SIG-M5 (cell line): ENCODE data around the gene CDC16.

Source experiments
- DNase-seq: peaks from one replicate; lab custom pipeline; 2025; lab: John Stamatoyannopoulos, UW

The CDC16 gene

GRCh38 chr13:114303700-114304327, 69.1 kb downstream of the CDC16 start:
- DNase-seq, result no peak

- DNase-seq, result no peak
Measured at GRCh38 chr13:114304346-114305034, 69.8 kb downstream of the CDC16 start.

DNA sequence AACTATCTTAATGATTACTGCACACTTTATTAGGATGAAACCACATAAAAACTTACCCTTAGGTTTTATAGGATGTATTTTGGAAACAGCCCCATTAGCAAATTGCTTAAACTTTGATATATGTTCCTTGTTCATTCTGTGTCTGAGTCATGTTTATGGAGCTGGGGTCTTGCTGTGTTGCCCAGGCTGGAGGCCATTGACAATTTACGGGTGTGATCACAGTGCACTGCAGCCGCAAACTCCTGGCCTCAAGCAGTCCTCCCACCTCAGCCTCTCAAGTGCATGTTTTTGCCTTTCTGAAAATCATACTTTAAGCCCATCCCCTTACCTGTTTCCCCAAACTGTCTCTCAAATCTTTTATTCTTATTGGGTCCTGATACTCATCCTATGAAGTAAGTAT, 74.4 kb downstream of the CDC16 start:
- DNase-seq, result no peak

DNA sequence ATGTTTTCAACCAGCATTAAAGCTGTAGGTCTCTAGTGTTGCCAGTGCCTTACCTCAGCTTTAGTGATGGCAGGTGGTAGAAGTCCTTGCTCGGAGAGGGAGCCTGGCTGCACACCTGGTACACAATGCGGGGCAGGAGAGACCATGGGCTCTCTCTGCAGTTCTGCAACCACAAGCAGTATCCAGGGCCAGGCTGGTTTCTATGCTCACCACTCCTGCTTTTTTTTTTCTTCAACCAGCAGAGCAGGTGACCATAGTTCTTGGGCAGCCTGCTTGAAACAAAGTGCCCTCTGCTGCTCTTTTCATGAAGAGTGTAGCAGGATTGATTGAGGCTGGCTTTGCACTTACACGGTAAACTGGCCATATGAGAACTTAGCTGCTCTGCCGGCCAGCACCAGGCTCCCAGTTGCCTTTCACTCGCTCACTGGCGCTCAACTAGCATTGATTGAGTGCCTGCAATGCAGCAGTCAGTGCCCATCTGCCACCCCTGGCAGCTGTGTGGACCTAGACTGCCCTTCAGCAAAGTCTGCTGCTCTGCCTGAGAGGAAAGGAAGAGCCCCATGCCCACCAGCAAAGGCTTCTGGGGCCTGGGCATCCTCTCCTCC, 75.2 kb downstream of the CDC16 start:
- no peak for DNase-seq

DNA sequence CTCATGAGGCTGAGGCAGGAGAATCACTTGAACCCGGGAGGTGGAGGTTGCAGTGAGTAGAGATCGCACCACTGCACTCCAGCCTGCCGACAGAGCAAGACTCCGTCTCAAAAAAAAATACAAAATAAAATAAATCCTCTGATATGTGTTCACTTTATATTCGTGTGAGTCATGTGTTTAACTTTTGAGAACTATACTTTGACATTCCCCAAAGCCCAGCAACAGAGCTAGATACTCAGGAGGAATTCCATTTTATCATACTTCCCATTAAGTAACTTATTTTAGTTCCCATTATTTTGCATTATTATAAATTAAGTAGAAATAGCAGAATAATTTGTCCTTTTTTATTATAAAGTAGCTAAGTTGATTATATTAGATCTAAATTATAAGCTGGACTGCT, 76.3 kb downstream of the CDC16 start:
- DNase-seq, result no peak

DNA sequence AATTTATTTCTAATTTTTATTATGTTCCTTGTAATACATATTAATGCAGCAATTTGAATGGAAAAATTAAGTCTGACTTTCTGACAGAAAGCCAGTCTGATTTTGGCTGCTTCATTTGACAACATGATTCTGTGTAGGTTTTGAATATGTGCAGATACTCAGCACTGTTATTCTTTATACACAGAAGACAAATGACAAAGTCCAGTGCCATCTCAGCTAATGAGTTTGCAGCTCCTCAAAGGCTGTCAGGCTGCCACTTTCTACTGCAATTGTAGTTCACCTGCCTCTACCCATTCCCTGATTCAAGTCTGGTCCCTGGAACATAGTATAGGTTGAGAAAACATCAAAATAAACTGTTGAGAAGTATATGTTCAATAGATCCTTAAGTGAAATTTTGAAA, 76.7 kb downstream of the CDC16 start:
- DNase-seq, result no peak

- DNase-seq, result no peak
Measured at GRCh38 chr13:114311908-114312307, 77.2 kb downstream of the CDC16 start.

DNA sequence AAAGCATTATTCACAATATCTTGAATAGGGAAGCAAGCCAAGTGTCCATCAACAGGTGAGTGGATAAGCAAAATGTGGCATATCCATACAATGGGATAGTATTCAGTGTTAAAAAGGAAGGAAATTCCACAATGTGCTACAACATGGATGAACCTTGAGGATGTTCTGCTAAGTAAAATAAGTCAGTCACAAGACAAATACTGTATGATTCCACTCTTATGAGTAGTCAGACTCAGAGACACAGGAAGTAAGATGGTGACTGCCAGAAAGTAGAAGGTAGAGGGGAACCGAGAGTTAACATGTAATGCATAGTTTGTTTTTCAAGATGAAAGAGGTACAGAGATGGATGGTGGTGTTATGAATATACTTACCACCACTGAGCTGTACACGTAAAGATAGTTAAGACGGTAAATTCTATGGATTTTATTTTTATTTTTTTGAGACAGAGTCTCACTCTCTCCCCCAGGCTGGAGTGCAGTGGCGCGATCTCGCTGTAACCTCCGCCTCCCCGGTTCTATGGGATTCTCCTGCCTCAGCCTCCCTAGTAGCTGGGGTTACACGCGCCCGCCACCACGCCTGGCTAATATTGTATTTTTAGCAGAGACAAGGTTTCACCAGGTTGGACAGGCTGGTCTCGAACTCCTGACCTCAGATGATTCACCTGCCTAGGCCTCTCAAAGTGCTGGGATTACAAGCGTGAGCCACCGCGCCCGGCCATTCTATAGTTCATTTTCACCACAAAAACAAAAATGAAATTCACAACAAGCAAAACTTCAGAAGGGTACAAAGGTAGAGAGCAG, 78.6 kb downstream of the CDC16 start:
- DNase-seq, result no peak

DNA sequence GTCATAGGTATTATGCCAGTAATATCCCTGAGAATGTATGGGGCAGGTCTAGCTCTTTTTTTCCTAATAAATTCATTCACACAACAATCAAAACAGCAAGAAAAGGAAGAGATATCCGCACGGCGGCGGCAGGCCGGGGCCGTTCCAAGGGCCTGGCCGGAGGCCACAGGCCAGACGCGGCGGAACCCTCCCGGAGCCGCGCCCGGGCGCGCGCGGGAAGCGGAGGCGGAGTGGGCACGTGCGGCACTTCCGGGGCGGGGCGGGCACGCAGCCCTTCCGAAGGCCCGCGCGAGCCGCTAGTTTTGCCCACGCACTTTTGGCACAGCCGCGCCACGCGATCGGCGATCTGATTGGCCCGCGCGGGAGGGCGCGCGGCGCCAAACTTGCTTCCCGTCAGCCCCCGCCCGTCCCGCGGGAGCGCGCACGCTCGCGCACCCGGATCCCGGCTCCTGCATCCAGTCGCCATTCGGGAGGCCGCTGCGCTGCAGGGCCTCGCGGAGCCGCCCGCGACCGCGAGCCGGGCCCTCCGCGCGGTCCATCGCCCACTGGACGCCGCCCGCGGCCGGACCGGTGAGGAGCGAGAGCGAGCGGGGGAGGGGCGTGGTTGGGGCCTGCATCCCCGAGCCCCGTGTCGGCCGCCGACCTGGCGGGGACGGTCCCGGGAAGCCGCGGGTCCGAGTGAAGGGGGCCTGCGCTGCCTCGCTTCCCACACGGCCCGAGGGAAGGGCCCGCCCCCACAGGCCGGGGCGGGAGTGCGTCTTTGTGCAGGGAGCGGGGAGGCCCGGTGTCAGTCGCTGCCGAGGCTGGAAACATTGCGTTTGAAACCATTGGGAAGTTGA, 79.6 kb downstream of the CDC16 start, which contains the start of gene CHAMP1:
Gene CHAMP1 (plus strand): TSS at position 430 of the 839 bp plus-strand sequence. CDS start 9,340 bp downstream, outside the sequence.
- peak; percentile 66 for DNase-seq

DNA sequence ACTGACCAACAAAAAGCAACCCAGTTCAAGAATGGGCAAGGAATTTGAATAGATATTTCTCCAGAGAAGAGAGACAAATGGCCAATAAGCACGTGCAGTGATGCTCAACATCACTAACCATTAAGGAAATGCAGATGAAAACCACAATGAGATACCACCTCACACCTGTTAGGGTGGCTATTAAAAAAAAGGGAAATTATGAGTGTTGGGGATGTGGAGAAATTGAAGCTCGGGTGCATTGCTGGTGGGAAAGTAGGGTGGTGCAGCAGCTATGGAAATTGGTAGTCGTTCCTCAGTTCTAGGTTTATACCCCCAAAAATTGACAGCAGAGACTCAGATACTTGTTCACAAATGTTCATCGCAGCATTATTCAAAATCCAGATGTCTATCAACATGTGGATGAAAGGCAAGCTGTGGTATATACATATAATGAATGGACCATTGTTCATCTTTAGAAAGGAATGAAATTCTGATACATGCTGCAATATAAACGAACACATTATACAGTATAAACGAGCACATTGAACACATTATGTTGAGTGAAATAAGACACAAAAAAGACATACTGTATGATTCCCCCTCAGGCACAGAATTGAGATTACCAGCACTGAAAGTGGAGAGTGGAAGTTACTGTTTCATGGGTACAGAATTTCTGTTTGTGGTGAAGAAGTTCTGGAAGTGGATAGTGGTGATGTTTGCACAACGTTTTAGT, 80.5 kb downstream of the CDC16 start:
- no peak for DNase-seq

DNA sequence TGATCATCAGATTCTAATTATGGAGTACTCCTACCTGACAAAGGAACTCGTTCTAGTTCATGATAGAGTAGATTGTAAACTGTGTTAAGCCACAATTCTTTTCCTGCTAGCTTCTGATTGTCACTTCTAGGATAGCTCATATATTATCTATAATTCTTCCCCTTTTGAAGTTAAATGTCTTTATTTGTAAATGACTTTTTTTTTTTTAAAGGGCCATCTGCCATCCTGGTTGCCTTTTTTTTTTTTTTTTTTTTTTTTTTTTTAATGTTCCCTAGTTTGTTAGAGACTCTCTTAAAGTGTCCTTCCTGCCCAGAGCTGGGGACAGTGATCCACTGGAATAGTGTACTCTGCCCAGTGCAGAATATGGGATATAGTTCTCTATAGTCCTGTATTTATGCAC, 83.9 kb downstream of the CDC16 start:
- DNase-seq, result no peak

DNA sequence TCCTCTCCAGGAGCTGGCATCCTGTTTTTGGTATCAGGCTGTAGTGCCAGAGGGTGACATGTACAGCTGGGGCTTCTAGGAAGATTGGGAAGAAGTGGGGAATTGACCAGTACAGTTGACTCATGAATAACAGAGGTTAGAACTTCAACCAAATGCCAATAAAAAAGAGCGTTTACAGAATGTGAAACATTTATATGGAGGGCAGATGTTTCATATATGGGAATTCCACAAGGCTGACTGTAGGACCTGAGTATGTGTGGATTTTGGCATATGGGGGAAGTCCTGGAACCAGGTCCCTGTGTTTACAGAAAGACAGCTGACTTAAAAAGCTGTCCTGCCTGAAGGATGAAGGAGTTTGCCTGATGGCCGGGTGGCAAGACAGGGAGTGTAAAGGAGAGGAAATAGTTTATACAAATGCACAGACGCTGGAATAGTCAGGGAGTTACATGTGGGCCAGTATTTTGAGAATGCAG, 84.8 kb downstream of the CDC16 start:
- DNase-seq, result no peak

GRCh38 chr13:114320065-114320464, 85.4 kb downstream of the CDC16 start:
- no peak for DNase-seq

DNA sequence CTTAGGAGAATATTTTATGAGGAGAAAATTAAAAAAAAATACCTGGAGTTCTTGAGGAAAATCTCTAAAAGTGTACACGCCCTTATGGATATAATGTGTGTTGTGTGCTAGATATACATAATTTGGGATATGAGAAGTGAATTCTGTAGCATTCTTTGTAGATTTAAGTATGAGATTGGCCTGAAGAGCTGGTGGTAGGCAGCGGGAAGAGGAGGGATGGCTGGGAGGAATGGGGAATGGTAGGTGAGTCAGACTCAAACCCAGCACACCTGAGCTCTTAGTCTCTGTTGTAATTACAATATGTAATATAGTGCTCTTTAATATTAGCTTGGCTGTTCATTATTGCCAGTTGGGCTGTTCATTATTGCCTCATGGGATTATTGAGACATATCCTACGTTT, 86.6 kb downstream of the CDC16 start:
- DNase-seq, result no peak
